HG02938 (cell line): ENCODE results near the gene SPTBN4.
"Not testable (repeated sequence)": the region's sequence is repeated elsewhere in the genome, so short reads cannot be mapped to it uniquely, and the experiment has no call there.

ENCODE experiments used
- ATAC-seq: cut with Tn5 transposase; IDR thresholded peaks from one replicate; pipeline ENCODE4 v1.9.1; 2021; ENCODE audit warnings: mild to moderate bottlenecking, moderate library complexity; ENCODE audit not compliant: unreplicated experiment

Gene SPTBN4

GRCh38 chr19:40528078-40528477 lies 61.3 kb downstream of the SPTBN4 start:
- ATAC-seq: no peak

GRCh38 chr19:40528533-40529092 lies 61.8 kb downstream of the SPTBN4 start:
- no peak for ATAC-seq

- no peak for ATAC-seq
Observed at GRCh38 chr19:40529093-40529954, 62.5 kb downstream of the SPTBN4 start.

GRCh38 chr19:40530091-40530901 lies 63.5 kb downstream of the SPTBN4 start:
- ATAC-seq: no peak

- ATAC-seq: no peak
Observed at GRCh38 chr19:40533508-40533907, 66.7 kb downstream of the SPTBN4 start.

GRCh38 chr19:40534148-40534547 lies 67.3 kb downstream of the SPTBN4 start:
- ATAC-seq: no peak

DNA sequence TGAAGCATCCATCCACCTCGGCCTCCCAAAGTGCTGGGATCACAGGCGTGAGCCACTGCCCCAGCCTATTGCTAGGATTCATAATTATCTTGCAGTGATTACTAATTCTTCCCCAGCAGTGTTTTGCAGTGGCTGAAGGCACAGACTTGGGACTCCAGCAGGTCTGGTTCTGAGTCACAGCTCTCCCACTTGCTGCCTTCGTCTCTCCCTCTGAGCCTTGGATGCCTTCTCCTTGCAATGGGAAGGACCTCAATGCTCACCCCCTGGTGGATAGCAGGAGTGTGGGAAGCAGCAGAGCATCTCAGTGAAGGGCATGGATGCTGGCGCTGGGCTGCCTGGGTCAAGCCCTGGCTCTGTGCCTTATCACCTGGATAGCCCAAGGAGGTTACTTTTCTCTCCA lies 72.3 kb downstream of the SPTBN4 start:
- ATAC-seq: no peak

DNA sequence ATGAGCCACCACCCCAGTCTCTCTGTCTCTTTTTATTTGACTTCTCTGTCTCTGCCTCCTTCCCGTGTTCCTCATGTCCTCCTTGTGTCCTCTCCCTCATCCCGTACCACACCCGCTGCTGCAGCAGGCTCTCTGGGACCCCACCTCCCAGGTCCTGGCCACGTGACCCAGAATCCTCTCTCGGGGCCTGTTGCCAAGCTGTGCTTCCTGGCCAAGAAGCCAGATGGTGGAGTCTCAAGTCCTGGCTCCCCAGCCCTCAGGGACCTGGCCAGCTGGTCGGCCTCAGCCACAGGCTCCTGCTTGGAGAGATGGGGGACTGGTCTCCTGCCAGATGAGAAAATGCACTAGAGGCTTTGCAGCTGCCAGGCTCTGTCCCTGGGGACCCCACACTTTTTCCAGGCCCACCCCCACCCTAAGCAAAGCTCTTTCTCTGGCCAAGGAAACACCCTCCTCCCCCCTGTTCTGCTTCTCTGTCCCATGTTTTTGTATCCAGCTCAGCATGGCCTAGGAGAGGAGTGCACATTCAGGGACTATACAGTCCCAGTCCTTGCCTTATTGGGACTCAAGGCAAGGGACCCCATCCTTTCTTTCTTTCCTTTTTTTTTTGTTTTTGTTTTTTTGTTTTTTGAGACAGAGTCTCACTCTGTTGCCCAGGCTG lies 75.5 kb downstream of the SPTBN4 start:
- no peak for ATAC-seq

GRCh38 chr19:40543029-40543597 lies 76.3 kb downstream of the SPTBN4 start:
- no peak for ATAC-seq

- ATAC-seq: not testable (repeated sequence)
Observed at GRCh38 chr19:40546153-40546841, 79.5 kb downstream of the SPTBN4 start.

GRCh38 chr19:40547190-40547589 lies 80.4 kb downstream of the SPTBN4 start:
- not testable (repeated sequence) for ATAC-seq

DNA sequence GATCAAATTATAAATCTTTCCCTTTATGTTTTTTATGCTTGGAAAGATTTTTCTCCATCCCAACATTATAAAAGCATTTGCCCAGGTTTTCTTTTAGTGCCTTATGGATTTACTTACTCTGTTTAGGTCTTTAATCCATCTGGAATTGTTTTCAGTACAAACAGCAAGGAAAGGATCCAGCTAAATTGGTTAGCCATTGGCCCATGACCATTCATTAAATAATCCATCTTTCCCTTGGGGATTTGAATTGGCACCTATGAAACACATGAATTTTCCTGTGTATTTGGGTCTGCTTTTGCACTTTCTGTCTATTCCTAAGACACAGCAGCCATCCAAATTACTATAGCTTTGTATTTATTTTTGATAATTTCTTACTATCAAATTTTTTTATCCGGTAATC lies 81.0 kb downstream of the SPTBN4 start:
- ATAC-seq: no peak

DNA sequence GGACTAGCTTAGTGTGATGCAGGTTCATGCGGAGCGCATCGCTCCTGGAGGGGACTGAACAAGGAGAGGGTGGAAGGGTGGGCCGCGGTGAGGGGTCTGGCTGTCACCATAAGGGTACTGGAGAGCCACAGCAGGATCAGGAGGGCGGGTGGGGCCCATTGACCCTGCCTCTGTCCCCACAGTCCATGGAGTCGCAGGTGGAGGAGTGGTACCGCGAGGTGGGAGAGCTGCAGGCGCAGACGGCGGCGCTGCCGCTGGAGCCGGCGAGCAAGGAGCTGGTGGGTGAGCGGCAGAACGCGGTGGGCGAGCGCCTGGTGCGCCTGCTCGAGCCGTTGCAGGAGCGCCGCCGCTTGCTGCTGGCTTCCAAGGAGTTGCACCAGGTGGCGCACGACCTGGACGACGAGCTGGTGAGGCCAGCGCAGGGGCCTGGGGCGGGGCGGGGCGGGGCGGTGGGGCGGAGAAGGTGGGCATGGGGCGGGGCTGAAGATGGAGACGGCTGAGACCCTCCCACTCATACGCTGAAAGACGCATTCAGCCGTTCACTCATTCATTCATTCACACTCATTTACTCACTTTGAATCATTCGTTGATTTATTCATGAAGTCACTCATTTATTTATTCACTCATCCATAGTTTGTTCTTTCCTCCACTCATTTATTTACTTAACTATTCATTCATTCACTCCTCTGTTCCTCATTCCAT lies 82.4 kb downstream of the SPTBN4 start:
- ATAC-seq: no peak

- no peak for ATAC-seq
Observed at GRCh38 chr19:40550951-40551350, 84.2 kb downstream of the SPTBN4 start.

GRCh38 chr19:40552848-40553247 lies 86.0 kb downstream of the SPTBN4 start:
- ATAC-seq: no peak

DNA sequence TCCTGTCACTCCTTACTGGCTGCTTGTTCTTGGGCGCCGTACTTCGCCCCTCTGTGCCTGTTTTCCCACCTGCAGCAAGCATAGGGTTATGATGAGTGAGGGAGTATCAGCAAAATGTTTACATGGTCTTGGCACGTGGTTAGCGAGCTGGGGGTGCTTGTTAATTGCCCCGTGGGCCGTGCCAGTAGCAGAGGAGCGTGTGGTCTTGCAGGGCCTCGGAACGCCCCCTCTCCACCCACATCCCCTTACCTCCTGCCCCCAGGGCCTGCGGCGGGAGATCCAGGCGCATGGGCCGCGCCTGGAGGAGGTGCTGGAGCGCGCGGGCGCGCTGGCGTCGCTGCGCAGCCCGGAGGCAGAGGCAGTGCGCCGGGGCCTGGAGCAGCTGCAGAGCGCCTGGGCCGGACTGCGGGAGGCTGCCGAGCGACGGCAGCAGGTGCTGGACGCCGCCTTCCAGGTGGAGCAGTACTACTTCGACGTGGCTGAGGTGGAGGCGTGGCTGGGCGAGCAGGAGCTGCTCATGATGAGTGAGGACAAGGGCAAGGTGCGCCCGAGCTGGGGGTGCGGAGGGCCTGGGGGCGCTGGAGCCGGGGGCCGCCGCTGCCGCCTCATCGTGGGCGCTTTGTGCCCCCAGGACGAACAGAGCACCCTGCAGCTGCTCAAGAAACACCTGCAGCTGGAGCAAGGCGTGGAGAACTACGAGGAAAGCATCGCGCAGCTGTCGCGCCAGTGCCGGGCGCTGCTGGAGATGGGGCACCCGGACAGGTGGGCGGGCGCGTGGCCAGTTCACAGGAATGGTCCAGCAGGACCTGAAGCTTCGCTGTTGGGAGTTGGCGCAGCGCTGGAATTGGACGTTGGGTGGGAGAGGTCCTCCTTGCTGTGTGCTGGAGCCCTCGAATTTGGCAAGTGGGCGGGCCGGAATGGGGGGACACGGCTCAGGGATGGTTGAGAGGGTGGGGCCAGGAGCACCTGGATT lies 87.4 kb downstream of the SPTBN4 start:
- ATAC-seq: no peak

GRCh38 chr19:40555978-40556689 lies 89.3 kb downstream of the SPTBN4 start:
- ATAC-seq: no peak
